Measurements from ENCODE around the gene KIF3B. TPM values are rescaled to one million over a fixed set of nuclear protein-coding genes. Genes with fewer than 3 reads are reported as not detected.

The KIF3B gene
- total and polyA plus RNA-seq, 2 donors (not counting 1 experiment from before 2014, with no cell fraction given), result 12.7 to 17.5 TPM

- Histone ChIP-seq H4K20me1 (ENCODE audit: control insufficient read depth, insufficient read depth, low read length, poor library complexity, severe bottlenecking) (peaks cover 44% of the 10 kb centered on the region), H3K4me3 (ENCODE audit: control extremely low read depth in 1 of 5, extremely low read depth in 1 of 5, insufficient read depth in 1 of 5, low read depth in 2 of 5, low read length in 4 of 5) (no peak overlapping the region), H2AFZ (ENCODE audit: insufficient read depth, low read depth, low read length, poor library complexity, severe bottlenecking) (no peak overlapping the region), H3K9me3 (ENCODE audit: control extremely low read depth in 1 of 3, control insufficient read depth in 2 of 3, insufficient read depth in 1 of 3, low read length in 2 of 3) (no peaks in the 10 kb centered on the region), H3K9ac (ENCODE audit: low read length) (no peak overlapping the region), H3K79me2 (ENCODE audit: control insufficient read depth, insufficient read depth, low read length) (peaks cover 100% of the 10 kb centered on the region), H3K27me3 (replicated peaks in 1 of 4; ENCODE audit: control extremely low read depth in 1 of 4, control insufficient read depth in 3 of 4, insufficient read depth in 4 of 4, low read length in 3 of 4) (no peaks in the 10 kb centered on the region), H3K27ac (ENCODE audit: low read length in 2 of 2) (no peak overlapping the region), H3K4me1 (ENCODE audit: control insufficient read depth in 2 of 2, insufficient read depth in 2 of 2, low read length in 2 of 2) (peaks cover 0 to 4% of the 10 kb centered on the region in 2 donors), H3K36me3 (replicated peaks in 1 of 2; ENCODE audit: control extremely low read depth in 1 of 2, control insufficient read depth in 1 of 2, extremely low read depth in 1 of 2, insufficient read depth in 2 of 2, low read length in 1 of 2) (peaks cover 0 to 9% of the 10 kb centered on the region in 2 experiments), H3K4me2 (replicated peaks; ENCODE audit: low read depth, low read length, poor library complexity, severe bottlenecking) (no peak overlapping the region)
- ATAC-seq (ENCODE audit: low read depth) (no peak), DNase-seq (no peak)
- no peak overlapping the region for H3K27ac Mint-ChIP-seq
- H3K4me3 Mint-ChIP-seq, result no peak overlapping the region
- CTCF ChIA-PET, result no interaction called here
- peaks cover 38% of the 10 kb centered on the region for H3K4me1 Mint-ChIP-seq
- no peaks in the 10 kb centered on the region for H3K9me3 Mint-ChIP-seq (ENCODE audit: insufficient read depth)
- no peaks in the 10 kb centered on the region for H3K27me3 Mint-ChIP-seq
- POLR2A ChIA-PET, result no interaction called here
- no CpG with 5 or more reads among the region's 6 CpGs for WGBS (ENCODE audit: insufficient coverage)
- intact Hi-C loops (cut with micrococcal nuclease), result no loop called here
- TF ChIP-seq EZH2 (IDR thresholded peaks at IDR 0.05; ENCODE audit: borderline replicate concordance, insufficient read depth, low read depth, low read length, poor library complexity, severe bottlenecking), result no peak
- no peak for TF ChIP-seq CTCF (IDR thresholded peaks at IDR 0.05)
Observed at GRCh38 chr20:32296412-32296811, 19.0 kb downstream of the KIF3B start.

- Histone ChIP-seq H3K27ac (ENCODE audit: low read length in 2 of 2) (no peak overlapping the region), H4K20me1 (ENCODE audit: control insufficient read depth, insufficient read depth, low read length, poor library complexity, severe bottlenecking) (peaks cover 50% of the 10 kb centered on the region), H3K4me3 (ENCODE audit: control extremely low read depth in 1 of 5, extremely low read depth in 1 of 5, insufficient read depth in 1 of 5, low read depth in 2 of 5, low read length in 4 of 5) (no peak overlapping the region), H2AFZ (ENCODE audit: insufficient read depth, low read depth, low read length, poor library complexity, severe bottlenecking) (no peak overlapping the region), H3K27me3 (replicated peaks in 1 of 4; ENCODE audit: control extremely low read depth in 1 of 4, control insufficient read depth in 3 of 4, insufficient read depth in 4 of 4, low read length in 3 of 4) (no peaks in the 10 kb centered on the region), H3K4me2 (replicated peaks; ENCODE audit: low read depth, low read length, poor library complexity, severe bottlenecking) (no peak overlapping the region), H3K79me2 (ENCODE audit: control insufficient read depth, insufficient read depth, low read length) (peaks cover 100% of the 10 kb centered on the region), H3K9ac (ENCODE audit: low read length) (no peak overlapping the region), H3K9me3 (ENCODE audit: control extremely low read depth in 1 of 3, control insufficient read depth in 2 of 3, insufficient read depth in 1 of 3, low read length in 2 of 3) (no peaks in the 10 kb centered on the region), H3K4me1 (ENCODE audit: control insufficient read depth in 2 of 2, insufficient read depth in 2 of 2, low read length in 2 of 2) (peaks cover 0 to 4% of the 10 kb centered on the region in 2 donors), H3K36me3 (replicated peaks in 1 of 2; ENCODE audit: control extremely low read depth in 1 of 2, control insufficient read depth in 1 of 2, extremely low read depth in 1 of 2, insufficient read depth in 2 of 2, low read length in 1 of 2) (peaks cover 0 to 9% of the 10 kb centered on the region in 2 experiments)
- H3K9me3 Mint-ChIP-seq (ENCODE audit: insufficient read depth), result no peaks in the 10 kb centered on the region
- POLR2A ChIA-PET, result no interaction called here
- CTCF ChIA-PET, result no interaction called here
- intact Hi-C loops (cut with micrococcal nuclease), result no loop called here
- no peak overlapping the region for H3K27ac Mint-ChIP-seq
- no peak overlapping the region for H3K4me3 Mint-ChIP-seq
- 97% methylated on average over 4 of the region's 6 CpGs for WGBS (ENCODE audit: insufficient coverage)
- no peaks in the 10 kb centered on the region for H3K27me3 Mint-ChIP-seq
- ATAC-seq (ENCODE audit: low read depth) (no peak), DNase-seq (no peak)
- H3K4me1 Mint-ChIP-seq, result peaks cover 41% of the 10 kb centered on the region
- no peak for TF ChIP-seq EZH2 (IDR thresholded peaks at IDR 0.05; ENCODE audit: borderline replicate concordance, insufficient read depth, low read depth, low read length, poor library complexity, severe bottlenecking)
- no peak for TF ChIP-seq CTCF (IDR thresholded peaks at IDR 0.05)
Observed at GRCh38 chr20:32296819-32297420, 19.5 kb downstream of the KIF3B start.

Data from B cell (primary cell).